WTC11 (cell line): ENCODE measurements around the gene FASTKD1.

Source experiments
- CREB1 ChIP-seq: sonication (generic); formaldehyde crosslinking; IDR thresholded peaks from 2 replicates; pipeline ENCODE4 v1.8.0; 2023; ENCODE audit warnings: mild to moderate bottlenecking, missing genetic modification reagents
- TF ChIP-seq, protein P1 (sequence below): sonication (generic); formaldehyde crosslinking; conservative IDR thresholded peaks from 2 replicates; pipeline ENCODE4 v1.8.1; 2023; ENCODE audit warnings: mild to moderate bottlenecking, low read depth, missing genetic modification reagents, moderate library complexity
- TF ChIP-seq, protein P2 (sequence below): sonication (generic); formaldehyde crosslinking; IDR thresholded peaks from 2 replicates; pipeline ENCODE4 v1.8.1; 2023; ENCODE audit warnings: mild to moderate bottlenecking, missing genetic modification reagents
- TF ChIP-seq, protein P3 (sequence below): fragments of 200-600 bp; IDR thresholded peaks from 2 replicates; pipeline ENCODE4 v1.8.0; 2022; ENCODE audit warnings: antibody characterized with exemption

DNA sequence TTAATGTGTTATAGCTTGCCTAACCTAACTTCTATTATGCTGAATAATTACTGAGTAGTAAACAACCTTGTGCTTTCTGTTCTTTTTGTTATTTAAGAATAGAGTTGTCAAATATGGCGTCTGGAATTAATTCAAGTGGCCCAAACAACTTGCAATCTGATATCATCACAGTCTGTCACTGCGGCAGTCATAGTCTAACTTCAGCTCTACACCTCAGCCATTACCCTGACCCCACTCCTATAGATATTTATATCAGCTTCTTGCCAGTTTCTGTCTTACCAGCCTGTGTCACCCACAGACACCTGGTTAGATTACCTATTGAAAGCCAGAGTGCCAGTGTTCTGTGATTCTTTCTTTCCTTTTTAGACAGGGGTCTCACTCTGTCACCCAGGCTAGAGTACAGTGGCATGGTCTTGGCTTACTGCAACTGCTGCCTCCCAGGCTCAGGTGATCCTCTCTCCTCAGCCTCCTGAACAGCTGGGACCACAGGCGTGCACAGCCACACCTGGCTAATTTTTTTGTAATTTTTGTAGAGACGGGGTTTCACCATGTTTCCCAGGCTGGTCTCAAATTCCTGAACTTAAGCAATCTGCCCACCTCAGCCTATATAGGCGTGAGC, 78.2 kb downstream of the FASTKD1 start:
- no peak for TF ChIP-seq CREB1 (CRISPR knock-in tag)
- TF ChIP-seq, protein P1, sequence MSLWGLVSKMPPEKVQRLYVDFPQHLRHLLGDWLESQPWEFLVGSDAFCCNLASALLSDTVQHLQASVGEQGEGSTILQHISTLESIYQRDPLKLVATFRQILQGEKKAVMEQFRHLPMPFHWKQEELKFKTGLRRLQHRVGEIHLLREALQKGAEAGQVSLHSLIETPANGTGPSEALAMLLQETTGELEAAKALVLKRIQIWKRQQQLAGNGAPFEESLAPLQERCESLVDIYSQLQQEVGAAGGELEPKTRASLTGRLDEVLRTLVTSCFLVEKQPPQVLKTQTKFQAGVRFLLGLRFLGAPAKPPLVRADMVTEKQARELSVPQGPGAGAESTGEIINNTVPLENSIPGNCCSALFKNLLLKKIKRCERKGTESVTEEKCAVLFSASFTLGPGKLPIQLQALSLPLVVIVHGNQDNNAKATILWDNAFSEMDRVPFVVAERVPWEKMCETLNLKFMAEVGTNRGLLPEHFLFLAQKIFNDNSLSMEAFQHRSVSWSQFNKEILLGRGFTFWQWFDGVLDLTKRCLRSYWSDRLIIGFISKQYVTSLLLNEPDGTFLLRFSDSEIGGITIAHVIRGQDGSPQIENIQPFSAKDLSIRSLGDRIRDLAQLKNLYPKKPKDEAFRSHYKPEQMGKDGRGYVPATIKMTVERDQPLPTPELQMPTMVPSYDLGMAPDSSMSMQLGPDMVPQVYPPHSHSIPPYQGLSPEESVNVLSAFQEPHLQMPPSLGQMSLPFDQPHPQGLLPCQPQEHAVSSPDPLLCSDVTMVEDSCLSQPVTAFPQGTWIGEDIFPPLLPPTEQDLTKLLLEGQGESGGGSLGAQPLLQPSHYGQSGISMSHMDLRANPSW (CRISPR knock-in tag), result no peak
- TF ChIP-seq, protein P2, sequence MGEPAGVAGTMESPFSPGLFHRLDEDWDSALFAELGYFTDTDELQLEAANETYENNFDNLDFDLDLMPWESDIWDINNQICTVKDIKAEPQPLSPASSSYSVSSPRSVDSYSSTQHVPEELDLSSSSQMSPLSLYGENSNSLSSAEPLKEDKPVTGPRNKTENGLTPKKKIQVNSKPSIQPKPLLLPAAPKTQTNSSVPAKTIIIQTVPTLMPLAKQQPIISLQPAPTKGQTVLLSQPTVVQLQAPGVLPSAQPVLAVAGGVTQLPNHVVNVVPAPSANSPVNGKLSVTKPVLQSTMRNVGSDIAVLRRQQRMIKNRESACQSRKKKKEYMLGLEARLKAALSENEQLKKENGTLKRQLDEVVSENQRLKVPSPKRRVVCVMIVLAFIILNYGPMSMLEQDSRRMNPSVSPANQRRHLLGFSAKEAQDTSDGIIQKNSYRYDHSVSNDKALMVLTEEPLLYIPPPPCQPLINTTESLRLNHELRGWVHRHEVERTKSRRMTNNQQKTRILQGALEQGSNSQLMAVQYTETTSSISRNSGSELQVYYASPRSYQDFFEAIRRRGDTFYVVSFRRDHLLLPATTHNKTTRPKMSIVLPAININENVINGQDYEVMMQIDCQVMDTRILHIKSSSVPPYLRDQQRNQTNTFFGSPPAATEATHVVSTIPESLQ, result no peak
- TF ChIP-seq, protein P3, sequence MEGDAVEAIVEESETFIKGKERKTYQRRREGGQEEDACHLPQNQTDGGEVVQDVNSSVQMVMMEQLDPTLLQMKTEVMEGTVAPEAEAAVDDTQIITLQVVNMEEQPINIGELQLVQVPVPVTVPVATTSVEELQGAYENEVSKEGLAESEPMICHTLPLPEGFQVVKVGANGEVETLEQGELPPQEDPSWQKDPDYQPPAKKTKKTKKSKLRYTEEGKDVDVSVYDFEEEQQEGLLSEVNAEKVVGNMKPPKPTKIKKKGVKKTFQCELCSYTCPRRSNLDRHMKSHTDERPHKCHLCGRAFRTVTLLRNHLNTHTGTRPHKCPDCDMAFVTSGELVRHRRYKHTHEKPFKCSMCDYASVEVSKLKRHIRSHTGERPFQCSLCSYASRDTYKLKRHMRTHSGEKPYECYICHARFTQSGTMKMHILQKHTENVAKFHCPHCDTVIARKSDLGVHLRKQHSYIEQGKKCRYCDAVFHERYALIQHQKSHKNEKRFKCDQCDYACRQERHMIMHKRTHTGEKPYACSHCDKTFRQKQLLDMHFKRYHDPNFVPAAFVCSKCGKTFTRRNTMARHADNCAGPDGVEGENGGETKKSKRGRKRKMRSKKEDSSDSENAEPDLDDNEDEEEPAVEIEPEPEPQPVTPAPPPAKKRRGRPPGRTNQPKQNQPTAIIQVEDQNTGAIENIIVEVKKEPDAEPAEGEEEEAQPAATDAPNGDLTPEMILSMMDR, result no peak
